Bronchial epithelial cell (primary cell): ENCODE results near the gene DRD1. TPM values are rescaled to one million over a fixed set of nuclear protein-coding genes. Genes with fewer than 3 reads are reported as not detected.
"Not testable (repeated sequence)": the region's sequence is repeated elsewhere in the genome, so short reads cannot be mapped to it uniquely, and the experiment has no call there.

Experiments used
- DNase-seq: peaks from one replicate; pipeline ENCODE4 v3.0.0-alpha.2; 2010; ENCODE audit warnings: low read depth
- FAIRE-seq: peaks from 2 replicates; lab custom pipeline; 2011; peaks lifted over from hg19 to GRCh38; lab: Jason Lieb, UNC
- H3K27me3 ChIP-seq: 2 replicates; pipeline ENCODE4 v1.5.1; 2011; ENCODE audit warnings: low read length; ENCODE audit not compliant: control insufficient read depth, insufficient read depth
- H3K36me3 ChIP-seq: 2 replicates; pipeline ENCODE4 v1.5.1; 2011; ENCODE audit warnings: low read length; ENCODE audit not compliant: control insufficient read depth, insufficient read depth
- H3K4me3 ChIP-seq: 2 replicates; pipeline ENCODE4 v1.5.1; 2011; ENCODE audit warnings: mild to moderate bottlenecking, low read depth, low read length, control low read depth
- CTCF ChIP-seq: IDR thresholded peaks from 2 replicates; pipeline ENCODE4 v1.5.1; 2011; ENCODE audit warnings: mild to moderate bottlenecking, moderate library complexity, low read length, control low read depth, inconsistent platforms; ENCODE audit not compliant: insufficient read depth, severe bottlenecking
- total RNA-seq: library from RNA; depleted of rRNA; stranded (reverse); fragments of >200 nt; gene quantifications from 2 replicates; pipeline ENCODE4 v1.2.1, GENCODE V29; 2014

Gene DRD1
- total RNA-seq, 1 donor from 2014 or later = not detected

- no peaks in the 10 kb centered on the region for H3K27me3 ChIP-seq
- no peaks in the 10 kb centered on the region for H3K36me3 ChIP-seq
- FAIRE-seq = peak; percentile 43
- no peak for DNase-seq
- no peak for TF ChIP-seq CTCF
- H3K4me3 ChIP-seq = no peak overlapping the region
Measured at GRCh38 chr5:175420383-175420782, 23.6 kb downstream of the DRD1 start.

GRCh38 chr5:175418251-175418650, 25.7 kb downstream of the DRD1 start:
- Histone ChIP-seq H3K4me3 (no peak overlapping the region), H3K27me3 (no peaks in the 10 kb centered on the region), H3K36me3 (no peaks in the 10 kb centered on the region)
- FAIRE-seq (peak; percentile 13), DNase-seq (peak; percentile 18)
- TF ChIP-seq CTCF = no peak

DNA sequence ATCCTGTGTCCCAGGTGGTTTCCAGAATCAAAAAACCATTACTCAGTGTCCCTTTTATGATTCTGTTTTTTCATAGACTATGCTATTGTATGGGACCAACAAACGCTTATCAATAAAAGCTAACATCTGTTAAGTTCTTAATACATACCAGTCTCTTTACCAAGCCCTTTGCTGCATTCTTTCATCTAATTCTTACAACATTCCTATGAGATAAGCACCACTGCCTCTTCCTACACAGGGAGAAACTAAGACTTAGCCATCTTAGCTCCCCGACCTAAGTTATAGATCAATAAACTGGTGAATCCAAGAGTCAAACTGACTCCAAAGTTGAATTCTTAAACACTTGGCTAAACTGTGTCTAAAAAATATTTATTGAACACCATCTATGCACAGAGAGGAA, 26.6 kb downstream of the DRD1 start:
- Histone ChIP-seq H3K4me3 (no peak overlapping the region), H3K36me3 (no peaks in the 10 kb centered on the region), H3K27me3 (no peaks in the 10 kb centered on the region)
- TF ChIP-seq CTCF = no peak
- no peak for FAIRE-seq
- no peak for DNase-seq

DNA sequence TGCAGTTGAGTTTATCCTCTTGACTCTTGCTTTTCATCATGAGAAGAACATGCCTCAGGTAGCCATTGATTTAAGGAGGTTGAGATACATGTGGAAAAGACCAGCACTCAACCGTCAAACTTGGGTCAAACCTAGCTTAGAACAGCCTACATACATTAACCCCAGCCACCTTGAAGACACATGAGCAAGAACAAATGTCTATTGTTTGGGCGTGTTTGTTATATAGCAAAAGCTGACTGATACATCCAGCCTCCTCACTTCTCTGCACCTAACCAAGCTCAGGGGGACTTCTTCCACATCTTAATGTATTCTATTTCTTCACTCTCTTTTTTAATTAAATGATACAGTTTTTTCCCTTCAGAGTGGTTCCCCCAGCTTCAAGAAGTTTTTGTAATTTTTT, 28.7 kb downstream of the DRD1 start:
- H3K36me3 ChIP-seq = no peaks in the 10 kb centered on the region
- DNase-seq (no peak), FAIRE-seq (no peak)
- no peak for TF ChIP-seq CTCF
- no peak overlapping the region for H3K4me3 ChIP-seq
- H3K27me3 ChIP-seq = no peaks in the 10 kb centered on the region

DNA sequence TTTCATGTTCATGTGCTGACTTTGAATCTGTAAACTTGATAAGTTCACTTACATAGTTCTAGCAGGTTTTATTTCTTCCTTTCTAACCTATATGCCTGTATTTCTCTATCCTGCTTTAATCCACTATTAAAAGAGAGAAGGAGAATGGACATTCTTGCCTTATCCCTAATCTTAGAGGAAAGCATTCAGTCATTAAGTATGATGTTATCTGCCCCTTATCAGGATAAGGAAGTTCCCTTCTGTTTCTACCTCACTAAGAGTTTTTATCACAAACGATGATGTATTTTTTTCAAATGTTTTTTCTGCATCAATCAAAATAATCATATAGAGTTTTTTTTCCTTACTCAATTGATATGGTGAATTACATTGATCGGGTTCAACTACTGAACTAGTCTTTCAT, 33.1 kb downstream of the DRD1 start:
- TF ChIP-seq CTCF = no peak
- no peak for DNase-seq
- no peaks in the 10 kb centered on the region for H3K36me3 ChIP-seq
- no peak overlapping the region for H3K4me3 ChIP-seq
- no peaks in the 10 kb centered on the region for H3K27me3 ChIP-seq
- FAIRE-seq = no peak

DNA sequence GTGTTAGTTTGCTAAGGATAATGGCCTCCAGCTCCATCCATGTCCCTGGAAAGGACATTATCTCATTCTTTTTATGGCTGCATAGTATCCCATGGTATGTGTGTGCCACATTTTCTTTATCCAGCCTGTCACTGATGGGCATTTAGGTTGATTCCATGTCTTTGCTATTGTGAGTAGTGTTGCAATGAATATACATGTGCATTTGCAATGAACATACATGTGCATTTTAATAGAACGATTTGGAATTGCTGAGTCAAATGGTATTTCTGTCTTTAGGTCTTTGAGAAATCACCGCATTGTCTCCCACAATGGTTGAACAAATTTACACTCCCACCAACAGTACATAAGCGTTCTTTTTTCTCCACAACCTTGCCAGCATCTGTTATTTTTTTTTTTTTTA, 37.7 kb downstream of the DRD1 start:
- DNase-seq (no peak), FAIRE-seq (no peak)
- no peak overlapping the region for H3K4me3 ChIP-seq
- H3K36me3 ChIP-seq = no peaks in the 10 kb centered on the region
- no peaks in the 10 kb centered on the region for H3K27me3 ChIP-seq
- no peak for TF ChIP-seq CTCF

DNA sequence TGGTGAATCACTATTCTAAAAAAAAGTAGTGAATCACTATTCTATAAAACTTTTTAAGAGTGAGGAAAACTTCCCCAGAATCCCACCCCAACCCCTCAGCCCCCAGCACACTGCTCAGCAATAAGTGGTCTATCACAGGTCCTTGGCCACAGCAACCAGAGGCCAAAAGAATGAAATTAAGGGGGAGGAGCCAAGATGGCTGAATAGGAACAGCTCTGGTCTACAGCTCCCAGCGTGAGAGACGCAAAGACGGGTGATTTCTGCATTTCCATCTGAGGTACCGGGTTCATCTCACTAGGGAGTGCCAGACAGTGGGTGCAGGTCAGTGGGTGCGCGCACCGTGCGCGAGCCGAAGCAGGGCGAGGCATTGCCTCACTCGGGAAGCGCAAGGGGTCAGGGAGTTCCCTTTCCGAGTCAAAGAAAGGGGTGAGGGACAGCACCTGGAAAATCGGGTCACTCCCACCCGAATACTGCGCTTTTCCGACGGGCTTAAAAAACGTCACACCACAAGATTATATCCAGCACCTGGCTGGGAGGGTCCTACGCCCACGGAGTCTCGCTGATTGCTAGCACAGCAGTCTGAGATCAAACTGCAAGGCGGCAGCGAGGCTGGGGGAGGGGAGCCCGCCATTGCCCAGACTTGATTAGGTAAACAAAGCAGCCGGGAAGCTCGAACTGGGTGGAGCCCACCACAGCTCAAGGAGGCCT, 46.2 kb downstream of the DRD1 start:
- DNase-seq, H3K36me3 ChIP-seq, FAIRE-seq, H3K4me3 ChIP-seq, H3K27me3 ChIP-seq: not testable (repeated sequence)

- not testable (repeated sequence) for DNase-seq, H3K27me3 ChIP-seq, FAIRE-seq, H3K36me3 ChIP-seq, H3K4me3 ChIP-seq
Measured at GRCh38 chr5:175395430-175395829, 48.6 kb downstream of the DRD1 start.
